Spleen (tissue), 11 donors: ENCODE results near the gene STPG1. TPM values are rescaled to one million over a fixed set of nuclear protein-coding genes. Genes with fewer than 3 reads are reported as not detected.

Experiments
- DNase-seq: peaks from one replicate; pipeline ENCODE4 v3.0.0-alpha.2; 2020
- H3K27ac ChIP-seq, 8 donors: fragments of 200-600 bp; sonication (generic) in 7 of 8; 1 replicate in 4 of 8; 2 replicates in 4 of 8; pipeline versions ENCODE4 v1.5.0 to v1.8.0; 2016 to 2021; ENCODE audit warnings: inconsistent platforms in 4 of 8, mild to moderate bottlenecking in 4 of 8, moderate library complexity in 1 of 8
- H3K27me3 ChIP-seq, 7 donors: fragments of 200-600 bp; sonication (generic) in 6 of 7; replicated peaks in 1 of 7; 1 replicate in 4 of 7; 2 replicates in 3 of 7; pipeline versions ENCODE4 v1.5.0 to v1.8.0; 2016 to 2021; ENCODE audit warnings: inconsistent platforms in 3 of 7, mild to moderate bottlenecking in 1 of 7
- H3K36me3 ChIP-seq, 6 donors: fragments of 200-600 bp; sonication (generic) in 5 of 6; 1 replicate in 4 of 6; 2 replicates in 2 of 6; pipeline versions ENCODE4 v1.5.0 to v1.8.0; 2016 to 2021; ENCODE audit warnings: inconsistent platforms in 2 of 6
- H3K4me1 ChIP-seq, 6 donors: fragments of 200-600 bp; sonication (generic) in 5 of 6; 1 replicate in 3 of 6; 2 replicates in 3 of 6; pipeline versions ENCODE4 v1.5.0 to v1.8.0; 2016 to 2021; ENCODE audit warnings: inconsistent platforms in 3 of 6
- H3K4me3 ChIP-seq, 8 donors: fragments of 200-600 bp; sonication (generic) in 7 of 8; 1 replicate in 4 of 8; 2 replicates in 4 of 8; pipeline versions ENCODE4 v1.5.0 to v1.8.0; 2016 to 2021; ENCODE audit warnings: inconsistent platforms in 4 of 8, mild to moderate bottlenecking in 4 of 8, moderate library complexity in 2 of 8
- H3K9me3 ChIP-seq, 8 donors: fragments of 200-600 bp; sonication (generic) in 7 of 8; 1 replicate in 4 of 8; 2 replicates in 4 of 8; pipeline versions ENCODE4 v1.5.0 to v1.8.0; 2016 to 2021; ENCODE audit warnings: inconsistent platforms in 4 of 8
- POLR2A ChIP-seq, 3 donors: fragments of 450-650 bp; IDR thresholded peaks; one replicate each; pipeline ENCODE4 v1.5.1; 2017; ENCODE audit warnings: antibody characterized with exemption in 3 of 3, mild to moderate bottlenecking in 1 of 3
- POLR2AphosphoS5 ChIP-seq, 3 donors: sonication (generic); formaldehyde crosslinking; IDR thresholded peaks; one replicate each; pipeline ENCODE4 v1.5.1; 2017; ENCODE audit warnings: antibody characterized with exemption in 3 of 3
- WGBS, 5 donors: extraction: QIAGEN DNeasy Blood & Tissue Kit in 3 of 5; methylation state at CpG; one replicate each; pipeline versions ENCODE4 v1.1.5 to v1.1.7; 2013 to 2018; 5-methylcytosine and 5-hydroxymethylcytosine counted together
- intact Hi-C: fragments of 100-400 bp; cut with DNase I; formaldehyde crosslinking; loops from one replicate; pipeline ENCODE4 v1.15.0; 2023; ENCODE audit warnings: low total_unique reads
- polyA plus RNA-seq, 3 donors: library from polyadenylated mRNA; stranded (reverse); fragments of 200-250 nt; gene quantifications; one replicate each; pipeline ENCODE4 v1.2.1, GENCODE V29; 2013
- total RNA-seq, 7 donors: library from RNA; depleted of rRNA in 3 of 7; stranded (reverse); fragments of >200 nt in 3 of 7; fragmentation: NEBNext Ultra II Directional in 4 of 7; extraction: Animal tissue kit (Norgen Biotek cat#: 25700) in 4 of 7; gene quantifications; one replicate each; pipeline versions ENCODE4 v1.1.0 to v1.2.1, GENCODE V29; 2016 to 2021
- TF ChIP-seq, protein P1 (sequence below), 11 experiments: fragments of 200-600 bp in 7 of 11; fragments of 450-650 bp in 4 of 11; sonication (generic) in 4 of 11; IDR thresholded peaks in 8 of 11; conservative IDR thresholded peaks in 3 of 11; 1 replicate in 7 of 11; 2 replicates in 4 of 11; pipeline versions ENCODE4 v1.4.0 to v1.8.0; 2016 to 2021; ENCODE audit warnings: antibody characterized with exemption in 11 of 11, inconsistent platforms in 4 of 11, mild to moderate bottlenecking in 1 of 11
- donor health status: healthy with polysubstance abuse.
- donor health status: DM: no; HTN: no; CAD: no; lungs with moderate emphysema.
- donor health status: DM: no; HTN: no; CAD: no.
- donor health status: Bipolar disorder and iron deficiency.
- donor health status: healthy.
- donor health status: DM: no; HTN: no; CAD: no.
- donor health status: DM: yes; HTN: yes; CAD: no.

The STPG1 gene
- total and polyA plus RNA-seq, 10 donors: 1.5 to 5.8 (median 3.7) TPM

DNA sequence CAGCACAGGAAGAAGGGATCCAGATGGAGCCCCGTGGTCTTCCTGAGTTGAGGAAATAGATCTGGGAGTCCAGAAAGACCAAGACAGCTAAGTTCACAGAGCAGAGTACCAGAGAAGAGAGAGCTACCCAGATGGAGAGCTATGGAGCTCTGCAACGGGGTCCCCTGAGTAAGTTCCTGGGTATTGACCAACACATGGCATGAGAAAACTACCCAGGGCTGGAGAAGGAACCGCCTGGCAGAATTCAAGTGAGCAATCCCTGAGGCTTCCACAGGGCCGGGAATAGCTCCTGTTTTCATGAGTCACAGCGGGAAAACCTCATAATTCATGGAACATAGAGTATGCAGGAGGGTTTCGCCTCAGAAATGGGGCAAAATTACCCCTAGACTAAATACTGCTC, 19.7 kb downstream of the STPG1 start:
- no peaks in the 10 kb centered on the region for H3K27me3 ChIP-seq
- peaks cover 8 to 44% (median 32%) of the 10 kb centered on the region in 6 donors for H3K4me1 ChIP-seq
- no peaks in the 10 kb centered on the region for H3K36me3 ChIP-seq
- no peak for DNase-seq
- H3K4me3 ChIP-seq: no peak overlapping the region
- TF ChIP-seq, protein P1, sequence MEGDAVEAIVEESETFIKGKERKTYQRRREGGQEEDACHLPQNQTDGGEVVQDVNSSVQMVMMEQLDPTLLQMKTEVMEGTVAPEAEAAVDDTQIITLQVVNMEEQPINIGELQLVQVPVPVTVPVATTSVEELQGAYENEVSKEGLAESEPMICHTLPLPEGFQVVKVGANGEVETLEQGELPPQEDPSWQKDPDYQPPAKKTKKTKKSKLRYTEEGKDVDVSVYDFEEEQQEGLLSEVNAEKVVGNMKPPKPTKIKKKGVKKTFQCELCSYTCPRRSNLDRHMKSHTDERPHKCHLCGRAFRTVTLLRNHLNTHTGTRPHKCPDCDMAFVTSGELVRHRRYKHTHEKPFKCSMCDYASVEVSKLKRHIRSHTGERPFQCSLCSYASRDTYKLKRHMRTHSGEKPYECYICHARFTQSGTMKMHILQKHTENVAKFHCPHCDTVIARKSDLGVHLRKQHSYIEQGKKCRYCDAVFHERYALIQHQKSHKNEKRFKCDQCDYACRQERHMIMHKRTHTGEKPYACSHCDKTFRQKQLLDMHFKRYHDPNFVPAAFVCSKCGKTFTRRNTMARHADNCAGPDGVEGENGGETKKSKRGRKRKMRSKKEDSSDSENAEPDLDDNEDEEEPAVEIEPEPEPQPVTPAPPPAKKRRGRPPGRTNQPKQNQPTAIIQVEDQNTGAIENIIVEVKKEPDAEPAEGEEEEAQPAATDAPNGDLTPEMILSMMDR (IDR thresholded peaks at IDR 0.05 in 8 of 11, conservative IDR thresholded peaks at IDR 0.05 in 3 of 11): no peak
- TF ChIP-seq POLR2A (IDR thresholded peaks at IDR 0.05) (no peak), POLR2AphosphoS5 (IDR thresholded peaks at IDR 0.05) (no peak)
- intact Hi-C loops: no loop called here
- 75 to 85% (median 83%) methylated on average over 6 of the region's 6 CpGs for WGBS, 5 donors
- no peaks in the 10 kb centered on the region for H3K9me3 ChIP-seq
- peak overlapping the region in 4 of 8 donors; percentile 73 to 86 (median 80) for H3K27ac ChIP-seq

DNA sequence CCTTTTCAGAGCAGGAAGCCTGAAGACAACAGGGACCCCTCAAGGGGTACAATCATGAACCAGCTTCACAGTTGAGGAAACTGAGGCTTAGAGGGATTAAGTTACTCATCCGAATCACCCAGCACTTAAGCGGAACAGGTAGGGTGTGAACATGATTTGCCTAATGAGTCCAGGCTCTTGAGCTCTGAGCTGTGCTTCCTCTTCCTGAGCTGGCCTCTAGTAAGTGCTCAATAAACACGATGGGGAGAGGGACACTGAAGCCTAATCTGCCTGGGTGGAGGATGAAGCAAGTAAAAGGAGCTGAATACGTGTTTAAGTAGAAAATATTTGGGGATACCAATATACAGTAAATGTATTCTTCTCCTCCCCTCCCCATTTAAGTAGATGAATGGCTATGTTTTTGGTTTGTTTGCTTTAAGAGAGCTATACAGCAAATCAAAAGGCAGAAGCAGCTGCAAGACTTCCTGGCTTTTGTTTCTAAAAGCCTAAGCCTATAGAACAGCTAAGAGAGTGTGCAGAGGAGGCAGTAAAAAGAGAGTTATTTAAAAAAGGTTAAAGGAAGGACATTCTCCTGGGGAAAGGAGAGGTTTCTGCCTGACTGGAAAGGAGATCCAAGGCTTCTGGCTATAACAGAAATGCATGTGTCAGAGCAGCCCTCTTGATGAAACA, 20.5 kb downstream of the STPG1 start:
- Histone ChIP-seq H3K27me3 (no peaks in the 10 kb centered on the region), H3K4me1 (peaks cover 8 to 44% (median 32%) of the 10 kb centered on the region in 6 donors), H3K4me3 (no peak overlapping the region), H3K9me3 (no peaks in the 10 kb centered on the region), H3K27ac (peak overlapping the region in 5 of 8 donors; percentile 73 to 86 (median 78)), H3K36me3 (no peaks in the 10 kb centered on the region)
- intact Hi-C loops: no loop called here
- DNase-seq: no peak
- TF ChIP-seq POLR2AphosphoS5 (IDR thresholded peaks at IDR 0.05) (no peak), POLR2A (IDR thresholded peaks at IDR 0.05) (no peak)
- TF ChIP-seq, protein P1 (IDR thresholded peaks at IDR 0.05 in 8 of 11, conservative IDR thresholded peaks at IDR 0.05 in 3 of 11): no peak
- WGBS, 5 donors: 68 to 79% (median 69%) methylated on average over 4 of the region's 4 CpGs

DNA sequence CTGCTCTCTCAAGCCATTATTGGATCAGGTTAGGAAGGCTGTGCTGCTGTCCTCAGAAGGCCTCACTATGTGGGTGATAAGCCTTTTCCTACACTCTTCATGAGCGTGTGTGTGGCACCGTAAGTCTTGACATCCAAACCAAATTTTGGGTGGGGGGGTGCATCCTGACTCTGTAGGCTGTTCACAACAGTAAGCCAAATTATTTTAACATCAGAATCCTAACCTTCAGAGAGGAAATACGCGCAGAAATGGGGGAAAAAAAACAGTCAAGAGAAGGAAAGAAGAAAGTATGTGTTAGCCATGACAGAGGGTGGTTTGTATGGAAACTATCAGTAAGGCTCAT, 21.0 kb downstream of the STPG1 start:
- no peak overlapping the region for H3K4me3 ChIP-seq
- H3K27me3 ChIP-seq: no peaks in the 10 kb centered on the region
- no peak for TF ChIP-seq POLR2A (IDR thresholded peaks at IDR 0.05)
- TF ChIP-seq POLR2AphosphoS5 (IDR thresholded peaks at IDR 0.05): no peak
- TF ChIP-seq, protein P1 (IDR thresholded peaks at IDR 0.05 in 8 of 11, conservative IDR thresholded peaks at IDR 0.05 in 3 of 11): peak in 6 of 11 experiments; percentile 0 to 61 (median 23)
- intact Hi-C loops: no loop called here
- no peak for DNase-seq
- H3K4me1 ChIP-seq: peaks cover 8 to 44% (median 32%) of the 10 kb centered on the region in 6 donors
- no peaks in the 10 kb centered on the region for H3K36me3 ChIP-seq
- no peaks in the 10 kb centered on the region for H3K9me3 ChIP-seq
- H3K27ac ChIP-seq: peak overlapping the region in 7 of 8 donors; percentile 70 to 86 (median 76)
- 71 to 85% (median 81%) methylated on average over 4 of the region's 4 CpGs for WGBS, 5 donors

DNA sequence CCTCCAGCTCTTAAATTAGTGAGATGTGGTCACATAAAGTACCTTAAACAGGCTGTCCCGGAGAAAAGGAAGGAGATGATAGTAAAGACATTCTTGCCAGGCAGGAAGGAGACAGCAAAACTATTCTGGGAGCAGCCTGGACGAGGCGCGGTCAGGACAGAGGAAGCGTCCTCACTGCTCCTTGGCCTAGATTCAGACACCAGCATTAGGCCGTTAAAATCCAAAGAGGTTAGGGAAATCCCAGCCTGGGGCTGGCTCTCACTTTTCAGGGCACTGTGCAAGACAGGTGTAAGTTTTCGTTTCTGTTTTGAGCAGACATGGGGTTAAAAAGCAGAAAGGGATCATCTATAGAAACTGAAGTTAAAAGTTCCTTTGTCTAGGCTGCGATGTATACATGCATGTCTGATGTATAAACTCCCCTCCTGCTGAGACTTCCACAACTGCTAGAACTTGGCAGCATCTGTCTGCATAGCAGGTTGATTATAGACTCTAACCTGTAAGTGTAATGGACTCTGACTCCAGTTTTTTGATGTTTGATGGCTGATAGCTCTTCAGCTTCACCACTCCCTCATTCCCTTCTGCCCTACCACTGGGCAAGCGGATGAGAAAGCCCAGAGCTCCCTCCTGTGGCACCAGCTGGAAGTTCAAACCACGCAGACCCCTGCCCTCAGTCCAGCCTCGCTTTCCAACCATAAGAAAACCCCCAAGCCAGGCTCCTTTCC, 21.5 kb downstream of the STPG1 start:
- TF ChIP-seq POLR2A (IDR thresholded peaks at IDR 0.05) (no peak), POLR2AphosphoS5 (IDR thresholded peaks at IDR 0.05) (no peak)
- TF ChIP-seq, protein P1 (IDR thresholded peaks at IDR 0.05 in 8 of 11, conservative IDR thresholded peaks at IDR 0.05 in 3 of 11): peak; percentile 48 to 84 (median 78)
- DNase-seq: peak; percentile 82
- Histone ChIP-seq H3K27me3 (no peaks in the 10 kb centered on the region), H3K27ac (peak overlapping the region; percentile 70 to 86 (median 74)), H3K4me1 (peaks cover 8 to 44% (median 32%) of the 10 kb centered on the region in 6 donors), H3K4me3 (peak overlapping the region in 4 of 8 donors; percentile 0 to 44 (median 9)), H3K9me3 (no peaks in the 10 kb centered on the region), H3K36me3 (no peaks in the 10 kb centered on the region)
- whole genome bisulfite sequencing, 5 donors: 29 to 57% (median 41%) methylated on average over 11 of the region's 11 CpGs
- intact Hi-C loops: loop anchor here (2.0 kb wide), 1 partner anchor 189 kb away; no protein-coding TSS in a partner anchor
